ENCODE data around the gene HIBCH. TPM values are rescaled to one million over a fixed set of nuclear protein-coding genes. Genes with fewer than 3 reads are reported as not detected.
A peak's percentile ranks its signal among the peaks of the same experiment; 100 is the strongest.

HIBCH gene
- total and polyA plus RNA-seq, 9 of the 15 experiments (the other 6 are each of a cell fraction or from before 2014, with no cell fraction given) = 17.0 to 65.4 (median 28.3) TPM

- peak; percentile 83 for TF ChIP-seq FOXM1 (IDR thresholded peaks at IDR 0.05; ENCODE audit: low read depth)
- no peak for TF ChIP-seq FOXM1 (CRISPR knock-in tag; IDR thresholded peaks at IDR 0.05; ENCODE audit: low read depth)
- TF ChIP-seq, protein P1, sequence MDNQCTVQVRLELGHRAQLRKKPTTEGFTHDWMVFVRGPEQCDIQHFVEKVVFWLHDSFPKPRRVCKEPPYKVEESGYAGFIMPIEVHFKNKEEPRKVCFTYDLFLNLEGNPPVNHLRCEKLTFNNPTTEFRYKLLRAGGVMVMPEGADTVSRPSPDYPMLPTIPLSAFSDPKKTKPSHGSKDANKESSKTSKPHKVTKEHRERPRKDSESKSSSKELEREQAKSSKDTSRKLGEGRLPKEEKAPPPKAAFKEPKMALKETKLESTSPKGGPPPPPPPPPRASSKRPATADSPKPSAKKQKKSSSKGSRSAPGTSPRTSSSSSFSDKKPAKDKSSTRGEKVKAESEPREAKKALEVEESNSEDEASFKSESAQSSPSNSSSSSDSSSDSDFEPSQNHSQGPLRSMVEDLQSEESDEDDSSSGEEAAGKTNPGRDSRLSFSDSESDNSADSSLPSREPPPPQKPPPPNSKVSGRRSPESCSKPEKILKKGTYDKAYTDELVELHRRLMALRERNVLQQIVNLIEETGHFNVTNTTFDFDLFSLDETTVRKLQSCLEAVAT (IDR thresholded peaks at IDR 0.05) = peak in 1 of 2 experiments; percentile 30; a peak in 1 of 4 replicates
- peak; percentile 25 for TF ChIP-seq TAF9B (IDR thresholded peaks at IDR 0.05; ENCODE audit: partially characterized antibody)
- peak; percentile 81 to 88 for TF ChIP-seq TRIM24 (IDR thresholded peaks at IDR 0.05)
- TF ChIP-seq CC2D1A (IDR thresholded peaks at IDR 0.05) = peak; percentile 87; the same call in 1 of the 2 replicates
- TF ChIP-seq, protein P2, sequence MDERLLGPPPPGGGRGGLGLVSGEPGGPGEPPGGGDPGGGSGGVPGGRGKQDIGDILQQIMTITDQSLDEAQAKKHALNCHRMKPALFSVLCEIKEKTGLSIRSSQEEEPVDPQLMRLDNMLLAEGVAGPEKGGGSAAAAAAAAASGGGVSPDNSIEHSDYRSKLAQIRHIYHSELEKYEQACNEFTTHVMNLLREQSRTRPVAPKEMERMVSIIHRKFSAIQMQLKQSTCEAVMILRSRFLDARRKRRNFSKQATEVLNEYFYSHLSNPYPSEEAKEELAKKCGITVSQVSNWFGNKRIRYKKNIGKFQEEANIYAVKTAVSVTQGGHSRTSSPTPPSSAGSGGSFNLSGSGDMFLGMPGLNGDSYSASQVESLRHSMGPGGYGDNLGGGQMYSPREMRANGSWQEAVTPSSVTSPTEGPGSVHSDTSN (CRISPR knock-in tag; IDR thresholded peaks at IDR 0.05; ENCODE audit: low read depth) = no peak
- TF ChIP-seq, protein P2 (tag; conservative IDR thresholded peaks at IDR 0.05; ENCODE audit: low read depth) = peak; percentile 18; the same call in 1 of the 2 replicates
- peak; percentile 10; the same call in 1 of the 2 replicates for TF ChIP-seq ATF7 (IDR thresholded peaks at IDR 0.05)
- peak; percentile 74 for TF ChIP-seq NCOA4 (IDR thresholded peaks at IDR 0.05; ENCODE audit: partially characterized antibody)
- TF ChIP-seq CBFA2T3 (IDR thresholded peaks at IDR 0.05) = peak; percentile 96
- TF ChIP-seq HDAC2 (IDR thresholded peaks at IDR 0.05) = peak; percentile 84; the same call in 1 of the 2 replicates
- TF ChIP-seq, protein P3, sequence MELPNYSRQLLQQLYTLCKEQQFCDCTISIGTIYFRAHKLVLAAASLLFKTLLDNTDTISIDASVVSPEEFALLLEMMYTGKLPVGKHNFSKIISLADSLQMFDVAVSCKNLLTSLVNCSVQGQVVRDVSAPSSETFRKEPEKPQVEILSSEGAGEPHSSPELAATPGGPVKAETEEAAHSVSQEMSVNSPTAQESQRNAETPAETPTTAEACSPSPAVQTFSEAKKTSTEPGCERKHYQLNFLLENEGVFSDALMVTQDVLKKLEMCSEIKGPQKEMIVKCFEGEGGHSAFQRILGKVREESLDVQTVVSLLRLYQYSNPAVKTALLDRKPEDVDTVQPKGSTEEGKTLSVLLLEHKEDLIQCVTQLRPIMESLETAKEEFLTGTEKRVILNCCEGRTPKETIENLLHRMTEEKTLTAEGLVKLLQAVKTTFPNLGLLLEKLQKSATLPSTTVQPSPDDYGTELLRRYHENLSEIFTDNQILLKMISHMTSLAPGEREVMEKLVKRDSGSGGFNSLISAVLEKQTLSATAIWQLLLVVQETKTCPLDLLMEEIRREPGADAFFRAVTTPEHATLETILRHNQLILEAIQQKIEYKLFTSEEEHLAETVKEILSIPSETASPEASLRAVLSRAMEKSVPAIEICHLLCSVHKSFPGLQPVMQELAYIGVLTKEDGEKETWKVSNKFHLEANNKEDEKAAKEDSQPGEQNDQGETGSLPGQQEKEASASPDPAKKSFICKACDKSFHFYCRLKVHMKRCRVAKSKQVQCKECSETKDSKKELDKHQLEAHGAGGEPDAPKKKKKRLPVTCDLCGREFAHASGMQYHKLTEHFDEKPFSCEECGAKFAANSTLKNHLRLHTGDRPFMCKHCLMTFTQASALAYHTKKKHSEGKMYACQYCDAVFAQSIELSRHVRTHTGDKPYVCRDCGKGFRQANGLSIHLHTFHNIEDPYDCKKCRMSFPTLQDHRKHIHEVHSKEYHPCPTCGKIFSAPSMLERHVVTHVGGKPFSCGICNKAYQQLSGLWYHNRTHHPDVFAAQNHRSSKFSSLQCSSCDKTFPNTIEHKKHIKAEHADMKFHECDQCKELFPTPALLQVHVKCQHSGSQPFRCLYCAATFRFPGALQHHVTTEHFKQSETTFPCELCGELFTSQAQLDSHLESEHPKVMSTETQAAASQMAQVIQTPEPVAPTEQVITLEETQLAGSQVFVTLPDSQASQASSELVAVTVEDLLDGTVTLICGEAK (IDR thresholded peaks at IDR 0.05) = 0 out of 2 replicates have a peak, but pooled peaks have one; percentile 14
- TF ChIP-seq, protein P3 (CRISPR knock-in tag; IDR thresholded peaks at IDR 0.05) = no peak
These were observed 47.7 kb downstream of the HIBCH start (continued) for GRCh38 chr2:190271783-190272456.

All from K562 (cell line).